Omental fat pad (tissue), 4 donors: ENCODE measurements around the gene KMT2D. TPM values are rescaled to one million over a fixed set of nuclear protein-coding genes. Genes with fewer than 3 reads are reported as not detected.
A peak's percentile ranks its signal among the peaks of the same experiment; 100 is the strongest.

Experiments
- ATAC-seq: fragments of 150-250 bp; one replicate; pipeline ENCODE4 v1.9.1; 2016; ENCODE audit warnings: mild to moderate bottlenecking, moderate library complexity; ENCODE audit not compliant: low FRiP score
- DNase-seq: peaks from one replicate; pipeline ENCODE4 v3.0.0-alpha.2; 2019; ENCODE audit warnings: low spot score
- CTCF ChIP-seq, 3 donors: fragments of 450-650 bp; IDR thresholded peaks; one replicate each; pipeline ENCODE4 v1.5.1; 2016 to 2017; ENCODE audit warnings: antibody characterized with exemption in 3 of 3, mild to moderate bottlenecking in 3 of 3, moderate library complexity in 2 of 3
- total RNA-seq, 4 donors: library from RNA; depleted of rRNA; stranded (reverse); fragments of >200 nt; gene quantifications; one replicate each; pipeline ENCODE4 v1.1.0, GENCODE V29; 2016

The KMT2D gene
- total RNA-seq, 4 donors from 2014 or later: 31.2 to 87.0 (median 49.0) TPM

GRCh38 chr12:49100380-49100779 is 39.8 kb upstream of the KMT2D start:
- TF ChIP-seq CTCF (IDR thresholded peaks at IDR 0.05): no peak
- DNase-seq (no peak), ATAC-seq (no peak)

GRCh38 chr12:49098703-49099102 is 38.1 kb upstream of the KMT2D start:
- TF ChIP-seq CTCF (IDR thresholded peaks at IDR 0.05): no peak
- DNase-seq (no peak), ATAC-seq (no peak)

GRCh38 chr12:49098035-49098451 is 37.4 kb upstream of the KMT2D start:
- no peak for DNase-seq
- no peak for ATAC-seq
- peak in 2 of 3 donors; percentile 6 to 35 for TF ChIP-seq CTCF (IDR thresholded peaks at IDR 0.05)

GRCh38 chr12:49097381-49097780 is 36.8 kb upstream of the KMT2D start:
- DNase-seq (no peak), ATAC-seq (no peak)
- no peak for TF ChIP-seq CTCF (IDR thresholded peaks at IDR 0.05)

GRCh38 chr12:49094975-49095365 is 34.4 kb upstream of the KMT2D start:
- no peak for TF ChIP-seq CTCF (IDR thresholded peaks at IDR 0.05)
- no peak for ATAC-seq
- DNase-seq: no peak

- ATAC-seq (no peak), DNase-seq (no peak)
- no peak for TF ChIP-seq CTCF (IDR thresholded peaks at IDR 0.05)
These were observed 33.8 kb upstream of the KMT2D start, which contains the start of gene DHH for GRCh38 chr12:49094160-49094974. Gene DHH (minus strand): TSS chr12:49094801. CDS start chr12:49094512, 289 bp downstream.

GRCh38 chr12:49093792-49094159 is 33.2 kb upstream of the KMT2D start:
- DNase-seq (no peak), ATAC-seq (no peak)
- TF ChIP-seq CTCF (IDR thresholded peaks at IDR 0.05): no peak
